H1 (cell line): Measurements from ENCODE around the gene ABL2. TPM values are rescaled to one million over a fixed set of nuclear protein-coding genes. Genes with fewer than 3 reads are reported as not detected.

ENCODE experiments used
- CTCF ChIP-seq, 3 experiments: IDR thresholded peaks; 1 replicate in 2 of 3; 2 replicates in 1 of 3; pipeline versions ENCODE4 v1.5.1 to v1.6.1; 2011; ENCODE audit warnings: low read length in 3 of 3, mild to moderate bottlenecking in 3 of 3, inconsistent platforms in 2 of 3, low read depth in 1 of 3, moderate library complexity in 1 of 3; ENCODE audit not compliant: insufficient read depth in 1 of 3; ENCODE audit errors: control extremely low read depth in 1 of 3
- polyA plus RNA-seq, 7 experiments: library from polyadenylated mRNA; depleted of rRNA in 3 of 7; stranded (reverse) in 5 of 7; unstranded in 2 of 7; fragments of >200 nt in 5 of 7; fragments of 200-250 nt in 2 of 7; gene quantifications; 1 replicate in 5 of 7; 2 replicates in 1 of 7; 4 replicates in 1 of 7; pipeline versions ENCODE4 v1.2.1 to v1.2.3, GENCODE V29; 2011 to 2013; ENCODE audit warnings: missing spikeins in 2 of 7, mixed read lengths in 2 of 7
- total RNA-seq: library from RNA; stranded (reverse); fragmentation: NEBNext Ultra II Directional; extraction: Animal tissue kit (Norgen Biotek cat#: 25700); gene quantifications from 2 replicates; pipeline ENCODE4 v1.2.1, GENCODE V29; 2021

ABL2 gene
- total and polyA plus RNA-seq, 2 of the 8 experiments (the other 6 are each of a cell fraction or from before 2014, with no cell fraction given): 4.5 to 19.1 TPM

- no peak for TF ChIP-seq CTCF (IDR thresholded peaks at IDR 0.05; ENCODE audit: control extremely low read depth in 1 of 3, insufficient read depth in 1 of 3, low read depth in 1 of 3, low read length in 3 of 3)
Measured at GRCh38 chr1:179154437-179154836, 75.0 kb downstream of the ABL2 start (continued).
